Gastroesophageal sphincter (tissue), 4 donors: ENCODE measurements around the gene G6PC3. TPM values are rescaled to one million over a fixed set of nuclear protein-coding genes. Genes with fewer than 3 reads are reported as not detected.
A peak's percentile ranks its signal among the peaks of the same experiment; 100 is the strongest.
"Not testable (repeated sequence)": the region's sequence is repeated elsewhere in the genome, so short reads cannot be mapped to it uniquely, and the experiment has no call there.

ENCODE experiments used
- ATAC-seq: fragments of 150-250 bp; one replicate; pipeline ENCODE4 v1.9.1; 2016; ENCODE audit warnings: mild to moderate bottlenecking, moderate library complexity
- H3K27ac ChIP-seq, 4 donors: fragments of 200-600 bp; sonication (generic) in 3 of 4; 1 replicate in 3 of 4; 2 replicates in 1 of 4; pipeline ENCODE4 v1.5.1; 2016 to 2019
- H3K27me3 ChIP-seq: fragments of 200-600 bp; sonication (generic); one replicate; pipeline ENCODE4 v1.5.1; 2019
- H3K36me3 ChIP-seq, 2 donors: fragments of 200-600 bp; sonication (generic); one replicate each; pipeline ENCODE4 v1.5.1; 2019; ENCODE audit warnings: control low read depth in 1 of 2
- H3K4me1 ChIP-seq, 3 donors: fragments of 200-600 bp; sonication (generic); 1 replicate in 2 of 3; 2 replicates in 1 of 3; pipeline ENCODE4 v1.5.1; 2016 to 2019; ENCODE audit warnings: control low read depth in 2 of 3
- H3K4me3 ChIP-seq, 2 donors: fragments of 200-600 bp; sonication (generic); one replicate each; pipeline ENCODE4 v1.5.1; 2019; ENCODE audit warnings: mild to moderate bottlenecking in 1 of 2, moderate library complexity in 1 of 2
- H3K9me3 ChIP-seq, 3 donors: fragments of 200-600 bp; sonication (generic); one replicate each; pipeline ENCODE4 v1.5.1; 2017 to 2019; ENCODE audit warnings: control low read depth in 2 of 3
- CTCF ChIP-seq, 4 experiments: fragments of 200-600 bp in 2 of 4; fragments of 450-650 bp in 2 of 4; sonication (generic) in 1 of 4; IDR thresholded peaks; one replicate each; pipeline ENCODE4 v1.5.1; 2017 to 2019; ENCODE audit warnings: antibody characterized with exemption in 4 of 4, mild to moderate bottlenecking in 2 of 4, moderate library complexity in 2 of 4
- EP300 ChIP-seq: sonication (generic); formaldehyde crosslinking; IDR thresholded peaks from one replicate; pipeline ENCODE4 v1.6.1; 2017; ENCODE audit warnings: antibody characterized with exemption, mild to moderate bottlenecking
- POLR2A ChIP-seq, 2 donors: fragments of 450-650 bp; IDR thresholded peaks; one replicate each; pipeline ENCODE4 v1.6.1; 2017; ENCODE audit warnings: antibody characterized with exemption in 2 of 2, mild to moderate bottlenecking in 2 of 2, moderate library complexity in 1 of 2
- POLR2AphosphoS5 ChIP-seq: sonication (generic); formaldehyde crosslinking; IDR thresholded peaks from one replicate; pipeline ENCODE4 v1.6.1; 2017; ENCODE audit warnings: antibody characterized with exemption
- whole genome bisulfite sequencing, 2 donors: methylation state at CpG; one replicate each; pipeline ENCODE4 v1.1.5; 2018; ENCODE audit warnings: low coverage in 1 of 2; 5-methylcytosine and 5-hydroxymethylcytosine counted together
- total RNA-seq, 4 donors: library from RNA; depleted of rRNA; stranded (reverse); fragments of >200 nt; gene quantifications; one replicate each; pipeline ENCODE4 v1.1.0, GENCODE V29; 2016

G6PC3 gene
- total RNA-seq, 4 donors from 2014 or later, result 22.1 to 27.5 (median 26.2) TPM

- WGBS, 2 donors, result no CpG with 5 or more reads among the region's 2 CpGs
- ATAC-seq, result no peak
- H3K27ac ChIP-seq, result peak overlapping the region in 2 of 4 donors; percentile 14 to 23
- H3K36me3 ChIP-seq, result peaks cover 0 to 31% of the 10 kb centered on the region in 2 donors
- H3K27me3 ChIP-seq, result no peaks in the 10 kb centered on the region
- H3K4me1 ChIP-seq, result peaks cover 0 to 88% (median 38%) of the 10 kb centered on the region in 3 donors
- H3K4me3 ChIP-seq, result no peak overlapping the region
- H3K9me3 ChIP-seq, result no peaks in the 10 kb centered on the region
- TF ChIP-seq CTCF (IDR thresholded peaks at IDR 0.05) (no peak), POLR2A (IDR thresholded peaks at IDR 0.05) (no peak)
Measured at GRCh38 chr17:44119798-44120197, 49.3 kb downstream of the G6PC3 start.

- H3K27ac ChIP-seq, result peak overlapping the region in 2 of 4 donors; percentile 23 to 98
- H3K4me1 ChIP-seq, result peaks cover 0 to 84% (median 37%) of the 10 kb centered on the region in 3 donors
- not testable (repeated sequence) for ATAC-seq, H3K27me3 ChIP-seq, H3K4me3 ChIP-seq, H3K9me3 ChIP-seq
- peaks cover 0 to 27% of the 10 kb centered on the region in 2 donors for H3K36me3 ChIP-seq
- 68% methylated on average over 3 of the region's 11 CpGs; no CpG with 5 or more reads in 1 of the 2 donors for WGBS, 2 donors
Measured at GRCh38 chr17:44120281-44120680, 49.7 kb downstream of the G6PC3 start.

DNA sequence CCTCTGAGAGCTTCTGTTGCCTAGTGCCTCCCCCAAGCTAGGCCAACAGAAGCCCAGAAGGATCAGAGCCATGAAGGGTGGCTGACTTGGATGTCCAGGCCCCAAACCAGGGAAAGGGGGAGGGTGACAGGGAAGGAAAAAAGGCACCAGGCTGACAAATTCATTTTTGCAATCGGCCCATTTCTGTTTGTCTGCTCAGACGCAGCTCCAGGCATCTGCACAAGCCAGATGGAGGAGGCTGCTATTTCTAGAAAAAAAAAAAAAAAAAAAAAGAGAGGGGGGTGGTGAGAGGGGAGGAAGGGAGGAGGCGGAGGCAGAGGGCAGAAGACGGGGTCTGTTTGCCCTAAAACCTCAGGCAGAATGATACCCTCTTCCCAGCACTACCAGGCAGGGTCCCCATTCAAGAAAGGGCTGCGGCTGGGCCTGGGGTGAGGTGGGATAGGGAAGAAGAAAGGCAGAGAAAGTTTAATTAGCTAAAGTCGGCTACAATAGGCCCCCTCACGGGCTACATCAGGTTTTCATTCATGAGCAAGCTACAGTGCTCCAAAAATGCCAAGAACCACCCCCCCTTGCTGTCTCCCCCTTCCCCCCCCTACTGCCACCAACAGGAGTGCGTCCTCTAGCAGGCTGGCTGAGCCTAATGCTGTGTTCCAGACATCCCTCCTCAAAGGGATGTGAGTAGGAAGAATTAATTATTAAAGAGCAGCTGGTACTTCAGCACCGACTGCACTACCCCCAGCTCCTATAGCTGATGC, 50.5 kb downstream of the G6PC3 start:
- ATAC-seq, result no peak
- WGBS, 2 donors, result 15 to 34% methylated on average over 4 to 6 of the region's 9 CpGs
- H3K27ac ChIP-seq, result peak overlapping the region in 3 of 4 donors; percentile 96 to 99 (median 98)
- peak overlapping the region in 1 of 2 donors; percentile 100 for H3K4me3 ChIP-seq
- TF ChIP-seq CTCF (IDR thresholded peaks at IDR 0.05), result no peak
- no peak for TF ChIP-seq EP300
- no peak for TF ChIP-seq POLR2A (IDR thresholded peaks at IDR 0.05)
- TF ChIP-seq POLR2AphosphoS5, result no peak
- H3K27me3 ChIP-seq, result no peaks in the 10 kb centered on the region
- H3K4me1 ChIP-seq, result peaks cover 0 to 76% (median 34%) of the 10 kb centered on the region in 3 donors
- peaks cover 0 to 19% of the 10 kb centered on the region in 2 donors for H3K36me3 ChIP-seq
- no peaks in the 10 kb centered on the region for H3K9me3 ChIP-seq

DNA sequence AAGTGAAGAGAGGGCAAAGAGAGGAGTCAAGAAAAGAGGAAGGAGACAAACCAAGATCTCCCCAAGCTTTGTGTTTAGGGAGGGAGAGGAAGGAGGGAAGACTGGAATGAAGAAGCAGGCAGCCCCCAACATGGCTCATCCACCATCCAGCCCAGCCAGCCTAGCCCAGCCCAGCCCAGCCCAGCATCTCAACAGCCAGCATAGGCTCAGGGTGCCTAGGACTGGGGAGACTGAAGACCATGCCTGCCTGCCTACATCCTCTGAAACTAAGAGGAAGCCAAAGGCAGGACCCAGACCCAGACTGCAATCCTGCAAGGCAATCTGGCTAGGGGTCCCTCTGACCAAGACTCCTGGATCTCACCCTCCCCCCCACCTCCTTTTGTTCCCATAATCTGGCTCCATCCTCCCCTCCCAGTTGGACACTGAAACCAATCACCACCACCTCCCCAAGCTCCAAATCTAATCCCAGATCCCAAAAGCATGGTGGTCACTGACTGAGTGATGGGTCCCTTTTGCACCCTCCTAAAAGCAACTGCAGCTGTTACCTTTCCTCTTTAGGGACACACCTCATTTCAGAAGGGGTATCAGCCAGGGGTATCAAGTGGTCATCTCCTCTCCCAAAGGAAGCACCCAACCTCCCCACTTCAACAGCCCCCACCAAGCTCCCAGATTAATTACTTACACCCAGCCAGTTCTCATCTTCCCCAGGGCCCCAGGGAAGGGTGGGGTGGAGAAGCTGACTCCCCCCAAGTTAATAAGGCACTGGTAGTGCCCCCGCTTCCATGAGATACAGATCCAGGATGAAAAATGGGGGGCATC, 51.7 kb downstream of the G6PC3 start:
- TF ChIP-seq POLR2AphosphoS5 (no peak), EP300 (no peak), CTCF (IDR thresholded peaks at IDR 0.05) (no peak), POLR2A (IDR thresholded peaks at IDR 0.05) (no peak)
- Histone ChIP-seq H3K27me3 (no peaks in the 10 kb centered on the region), H3K9me3 (no peaks in the 10 kb centered on the region), H3K36me3 (peaks cover 0 to 7% of the 10 kb centered on the region in 2 donors), H3K27ac (peak overlapping the region; percentile 73 to 99 (median 97)), H3K4me3 (peak overlapping the region; percentile 72 to 100), H3K4me1 (peaks cover 0 to 64% (median 32%) of the 10 kb centered on the region in 3 donors)
- no peak for ATAC-seq
- no CpG with 5 or more reads among the region's 1 CpG for WGBS, 2 donors

GRCh38 chr17:44122816-44123355, 52.4 kb downstream of the G6PC3 start:
- Histone ChIP-seq H3K4me1 (peaks cover 0 to 57% (median 32%) of the 10 kb centered on the region in 3 donors), H3K36me3 (peaks cover 0 to under 1% of the 10 kb centered on the region in 2 donors), H3K4me3 (peak overlapping the region; percentile 72 to 100), H3K27me3 (no peaks in the 10 kb centered on the region), H3K9me3 (no peaks in the 10 kb centered on the region), H3K27ac (peak overlapping the region; percentile 73 to 99 (median 97))
- TF ChIP-seq CTCF (IDR thresholded peaks at IDR 0.05) (no peak), EP300 (no peak), POLR2A (IDR thresholded peaks at IDR 0.05) (no peak), POLR2AphosphoS5 (no peak)
- ATAC-seq, result no peak
- WGBS, 2 donors, result 0% methylated on average over 7 to 10 of the region's 32 CpGs
